ENCODE results near the gene PDGFRB.

Gene PDGFRB

GRCh38 chr5:150143350-150144245 lies 12.0 kb downstream of the PDGFRB start:
- DNase-seq = no peak

- DNase-seq = no peak
Observed at GRCh38 chr5:150142959-150143349, 12.7 kb downstream of the PDGFRB start.

GRCh38 chr5:150142185-150142958 lies 13.3 kb downstream of the PDGFRB start:
- no peak for DNase-seq

- DNase-seq = no peak
Observed at GRCh38 chr5:150141544-150142184, 14.0 kb downstream of the PDGFRB start.

- no peak for DNase-seq
Observed at GRCh38 chr5:150140830-150141229, 14.8 kb downstream of the PDGFRB start.

GRCh38 chr5:150139334-150139733 lies 16.3 kb downstream of the PDGFRB start:
- no peak for DNase-seq

- DNase-seq = no peak
Observed at GRCh38 chr5:150138551-150139265, 16.9 kb downstream of the PDGFRB start.

- DNase-seq = no peak
Observed at GRCh38 chr5:150137997-150138396, 17.6 kb downstream of the PDGFRB start.

GRCh38 chr5:150137168-150137957 lies 18.3 kb downstream of the PDGFRB start:
- DNase-seq = no peak

- no peak for DNase-seq
Observed at GRCh38 chr5:150136305-150137167, 19.1 kb downstream of the PDGFRB start.

- DNase-seq = no peak
Observed at GRCh38 chr5:150135557-150136304, 19.9 kb downstream of the PDGFRB start.

GRCh38 chr5:150134198-150134588 lies 21.5 kb downstream of the PDGFRB start:
- no peak for DNase-seq

- no peak for DNase-seq
Observed at GRCh38 chr5:150133581-150134197, 22.0 kb downstream of the PDGFRB start.

GRCh38 chr5:150132740-150133139 lies 22.9 kb downstream of the PDGFRB start:
- DNase-seq = no peak

GRCh38 chr5:150131978-150132694 lies 23.5 kb downstream of the PDGFRB start:
- DNase-seq = no peak

- DNase-seq = no peak
Observed at GRCh38 chr5:150131461-150131860, 24.2 kb downstream of the PDGFRB start.

GRCh38 chr5:150130493-150130922 lies 25.1 kb downstream of the PDGFRB start:
- DNase-seq = no peak

- peak; percentile 44 for DNase-seq
Observed at GRCh38 chr5:150129813-150130492, 25.7 kb downstream of the PDGFRB start.

Measured in stimulated activated CD4-positive, alpha-beta T cell treated with anti-CD3 and anti-CD28 coated beads, Interleukin-1b, Interleukin-23, amount 100 ng/mL, for 48 hours (primary cell).